IgD-negative memory B cell (primary cell): ENCODE data around the gene RNU2-1. TPM values are rescaled to one million over a fixed set of nuclear protein-coding genes. Genes with fewer than 3 reads are reported as not detected.
"Not testable (repeated sequence)": the region's sequence is repeated elsewhere in the genome, so short reads cannot be mapped to it uniquely, and the experiment has no call there.

Experiments used
- H3K27ac Mint-ChIP-seq, 3 donors: one replicate each; pipeline ENCODE4 v1.8.0; 2020 to 2022; ENCODE audit warnings: mild to moderate bottlenecking in 3 of 3, mixed read lengths in 3 of 3, moderate library complexity in 1 of 3
- H3K27me3 Mint-ChIP-seq: one replicate; pipeline ENCODE4 v1.8.0; 2021; ENCODE audit warnings: mixed read lengths
- H3K36me3 Mint-ChIP-seq: one replicate; pipeline ENCODE4 v1.8.0; 2020; ENCODE audit warnings: mild to moderate bottlenecking, mixed read lengths
- H3K4me1 Mint-ChIP-seq, 3 donors: one replicate each; pipeline ENCODE4 v1.8.0; 2020 to 2022; ENCODE audit warnings: mixed read lengths in 3 of 3, mild to moderate bottlenecking in 1 of 3
- H3K4me3 Mint-ChIP-seq, 4 donors: one replicate each; pipeline ENCODE4 v1.8.0; 2020 to 2022; ENCODE audit warnings: mild to moderate bottlenecking in 4 of 4, mixed read lengths in 4 of 4, moderate library complexity in 3 of 4
- H3K9me3 Mint-ChIP-seq, 3 donors: one replicate each; pipeline ENCODE4 v1.8.0; 2020 to 2021; ENCODE audit warnings: mixed read lengths in 3 of 3, mild to moderate bottlenecking in 1 of 3
- polyA plus RNA-seq: library from polyadenylated mRNA; unstranded; fragments of 300-500 nt; fragmentation: Illumina TruSeq; gene quantifications from one replicate; pipeline ENCODE4 v1.2.3, GENCODE V29; 2021

The RNU2-1 gene
- polyA plus RNA-seq, 1 donor from 2014 or later = not detected

GRCh38 chr17:43220511-43221125 is 13.2 kb downstream of the RNU2-1 start:
- peaks cover 4% of the 10 kb centered on the region for H3K36me3 Mint-ChIP-seq
- no peak overlapping the region for H3K27ac Mint-ChIP-seq
- H3K9me3 Mint-ChIP-seq = no peaks in the 10 kb centered on the region
- H3K4me3 Mint-ChIP-seq = no peak overlapping the region
- H3K27me3 Mint-ChIP-seq = no peaks in the 10 kb centered on the region
- H3K4me1 Mint-ChIP-seq = peaks cover 1 to 6% (median 3%) of the 10 kb centered on the region in 3 donors

GRCh38 chr17:43219746-43220380 is 13.9 kb downstream of the RNU2-1 start:
- Mint-ChIP-seq H3K27me3 (no peaks in the 10 kb centered on the region), H3K4me3 (no peak overlapping the region), H3K36me3 (peaks cover 4% of the 10 kb centered on the region), H3K4me1 (peaks cover 1 to 8% (median 6%) of the 10 kb centered on the region in 3 donors), H3K9me3 (no peaks in the 10 kb centered on the region), H3K27ac (peak overlapping the region in 1 of 3 donors; percentile 92)

DNA sequence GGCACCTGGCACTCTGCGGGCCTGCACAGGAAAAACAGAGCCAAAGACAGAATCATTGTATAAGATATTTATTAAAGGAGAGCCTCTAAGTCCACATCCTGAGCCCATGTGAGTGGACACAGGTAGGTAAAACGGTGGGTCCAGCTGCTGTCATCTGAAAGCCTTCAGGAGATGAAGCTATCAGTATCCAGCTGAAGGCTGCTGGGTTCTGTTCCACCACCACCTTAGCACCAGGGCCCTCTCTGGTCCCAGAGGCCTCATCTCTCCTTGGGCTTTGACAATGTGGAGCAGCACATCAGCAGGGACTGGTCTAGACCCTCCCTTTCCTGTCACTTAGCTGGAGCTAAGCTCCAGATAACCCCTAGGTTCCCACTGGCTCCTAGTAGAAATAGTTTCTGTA is 14.8 kb downstream of the RNU2-1 start:
- H3K27ac Mint-ChIP-seq = no peak overlapping the region
- peaks cover 4% of the 10 kb centered on the region for H3K36me3 Mint-ChIP-seq
- no peak overlapping the region for H3K4me3 Mint-ChIP-seq
- peaks cover 1 to 8% (median 6%) of the 10 kb centered on the region in 3 donors for H3K4me1 Mint-ChIP-seq
- no peaks in the 10 kb centered on the region for H3K9me3 Mint-ChIP-seq
- H3K27me3 Mint-ChIP-seq = no peaks in the 10 kb centered on the region

- peaks cover 4% of the 10 kb centered on the region for H3K36me3 Mint-ChIP-seq
- H3K27me3 Mint-ChIP-seq = no peaks in the 10 kb centered on the region
- H3K27ac Mint-ChIP-seq = peak overlapping the region in 1 of 3 donors; percentile 23
- H3K9me3 Mint-ChIP-seq = no peaks in the 10 kb centered on the region
- H3K4me3 Mint-ChIP-seq = peak overlapping the region in 1 of 4 donors; percentile 29
- peaks cover 7 to 12% (median 11%) of the 10 kb centered on the region in 3 donors for H3K4me1 Mint-ChIP-seq
Measured at GRCh38 chr17:43217614-43218087, 16.1 kb downstream of the RNU2-1 start.

- H3K36me3 Mint-ChIP-seq = peaks cover 4% of the 10 kb centered on the region
- H3K27ac Mint-ChIP-seq = peak overlapping the region in 1 of 3 donors; percentile 23
- no peaks in the 10 kb centered on the region for H3K27me3 Mint-ChIP-seq
- peaks cover 11 to 19% (median 16%) of the 10 kb centered on the region in 3 donors for H3K4me1 Mint-ChIP-seq
- peak overlapping the region in 1 of 4 donors; percentile 29 for H3K4me3 Mint-ChIP-seq
- H3K9me3 Mint-ChIP-seq = no peaks in the 10 kb centered on the region
Measured at GRCh38 chr17:43216762-43217613, 16.8 kb downstream of the RNU2-1 start.

- H3K27ac Mint-ChIP-seq = no peak overlapping the region
- peaks cover 11 to 21% (median 20%) of the 10 kb centered on the region in 3 donors for H3K4me1 Mint-ChIP-seq
- no peaks in the 10 kb centered on the region for H3K27me3 Mint-ChIP-seq
- H3K4me3 Mint-ChIP-seq = no peak overlapping the region
- H3K9me3 Mint-ChIP-seq = no peaks in the 10 kb centered on the region
- H3K36me3 Mint-ChIP-seq = peaks cover 4% of the 10 kb centered on the region
Measured at GRCh38 chr17:43216369-43216761, 17.4 kb downstream of the RNU2-1 start.

DNA sequence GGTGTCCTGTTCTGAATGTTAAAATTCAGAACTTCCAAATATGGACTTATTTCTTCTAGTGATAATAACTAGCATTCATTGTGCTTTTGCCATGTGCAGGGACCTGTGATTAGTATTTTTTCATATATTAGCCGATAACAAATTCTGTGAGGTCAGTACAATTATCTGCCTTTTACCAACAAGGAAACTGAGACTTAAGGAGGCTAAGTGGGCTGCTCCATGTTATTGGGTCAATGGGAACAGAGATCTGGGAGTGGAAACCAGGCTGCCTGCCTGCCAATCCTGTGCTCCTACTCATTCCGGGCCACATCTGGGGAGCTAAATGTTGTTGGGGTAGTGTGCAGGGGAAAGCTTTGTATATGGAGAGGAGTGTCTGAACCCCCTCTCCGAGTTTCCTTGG is 18.4 kb downstream of the RNU2-1 start:
- Mint-ChIP-seq H3K4me3 (no peak overlapping the region), H3K27me3 (no peaks in the 10 kb centered on the region), H3K4me1 (peaks cover 18 to 27% (median 20%) of the 10 kb centered on the region in 3 donors), H3K36me3 (peaks cover 4% of the 10 kb centered on the region), H3K9me3 (no peaks in the 10 kb centered on the region), H3K27ac (peak overlapping the region in 1 of 3 donors; percentile 47)

DNA sequence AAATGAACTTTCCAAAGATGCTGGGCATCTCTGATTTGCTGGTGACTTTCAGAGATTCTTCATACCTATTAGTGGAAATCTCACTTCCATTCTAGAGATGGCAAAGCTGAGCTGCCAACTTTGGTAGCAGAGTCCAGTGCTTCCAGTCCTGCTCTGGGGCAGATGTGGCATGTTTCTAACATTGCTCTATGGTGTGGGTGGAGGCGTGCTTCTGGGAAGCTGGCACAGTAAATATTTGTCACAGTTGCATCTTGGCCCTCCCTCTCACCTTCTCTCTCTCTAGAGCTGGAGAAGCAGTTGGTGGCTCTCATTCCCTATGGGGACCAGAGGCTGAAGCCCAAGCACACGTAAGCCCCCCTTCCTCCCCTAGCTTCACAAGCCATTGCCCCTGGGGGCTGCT is 20.2 kb downstream of the RNU2-1 start:
- H3K27ac Mint-ChIP-seq = peak overlapping the region in 1 of 3 donors; percentile 92

GRCh38 chr17:43212641-43213490 is 20.9 kb downstream of the RNU2-1 start:
- Mint-ChIP-seq H3K27me3 (no peaks in the 10 kb centered on the region), H3K36me3 (peaks cover 7% of the 10 kb centered on the region), H3K27ac (peak overlapping the region; percentile 89 to 97 (median 92)), H3K4me3 (peak overlapping the region; percentile 93 to 99 (median 98)), H3K9me3 (no peaks in the 10 kb centered on the region), H3K4me1 (peaks cover 20 to 25% (median 25%) of the 10 kb centered on the region in 3 donors)

More for the DNA sequence above, 20.2 kb downstream of the RNU2-1 start:
- no peaks in the 10 kb centered on the region for H3K27me3 Mint-ChIP-seq
- peaks cover 20 to 25% (median 20%) of the 10 kb centered on the region in 3 donors for H3K4me1 Mint-ChIP-seq
- H3K4me3 Mint-ChIP-seq = peak overlapping the region; percentile 12 to 98 (median 76)
- peaks cover 7% of the 10 kb centered on the region for H3K36me3 Mint-ChIP-seq
- no peaks in the 10 kb centered on the region for H3K9me3 Mint-ChIP-seq

- H3K4me3 Mint-ChIP-seq = peak within 1 kb of the TSS; percentile 93 to 99 (median 98)
- no peaks in the 10 kb centered on the region for H3K9me3 Mint-ChIP-seq
Measured at GRCh38 chr17:43211480-43212402, 22.0 kb downstream of the RNU2-1 start, which contains the start of gene TMEM106A. TMEM106A (plus strand) TSS chr17:43211875; CDS start chr17:43213042, 1,167 bp downstream.

GRCh38 chr17:43211123-43211479 is 22.7 kb downstream of the RNU2-1 start:
- no peaks in the 10 kb centered on the region for H3K27me3 Mint-ChIP-seq
- no peaks in the 10 kb centered on the region for H3K9me3 Mint-ChIP-seq
- peaks cover 4% of the 10 kb centered on the region for H3K36me3 Mint-ChIP-seq
- H3K27ac Mint-ChIP-seq = peak overlapping the region; percentile 89 to 97 (median 92)
- H3K4me1 Mint-ChIP-seq = peaks cover 20 to 25% (median 25%) of the 10 kb centered on the region in 3 donors
- H3K4me3 Mint-ChIP-seq = peak overlapping the region; percentile 93 to 99 (median 98)

More at GRCh38 chr17:43211480-43212402, 22.0 kb downstream of the RNU2-1 start, which contains the start of gene TMEM106A:
- Mint-ChIP-seq H3K27me3 (no peaks in the 10 kb centered on the region), H3K4me1 (peaks cover 20 to 25% (median 25%) of the 10 kb centered on the region in 3 donors), H3K27ac (peak within 1 kb of the TSS; percentile 89 to 97 (median 92)), H3K36me3 (peaks cover 6% of the 10 kb centered on the region)

GRCh38 chr17:43210576-43210975 is 23.2 kb downstream of the RNU2-1 start:
- Mint-ChIP-seq H3K4me1 (peaks cover 16 to 25% (median 23%) of the 10 kb centered on the region in 3 donors), H3K4me3 (peak overlapping the region; percentile 93 to 99 (median 98)), H3K27ac (peak overlapping the region; percentile 89 to 97 (median 92)), H3K27me3 (no peaks in the 10 kb centered on the region), H3K36me3 (peaks cover 4% of the 10 kb centered on the region), H3K9me3 (no peaks in the 10 kb centered on the region)

- not testable (repeated sequence) for H3K27ac Mint-ChIP-seq, H3K4me1 Mint-ChIP-seq, H3K9me3 Mint-ChIP-seq, H3K4me3 Mint-ChIP-seq, H3K27me3 Mint-ChIP-seq, H3K36me3 Mint-ChIP-seq
Measured at GRCh38 chr17:43203013-43203412, 30.8 kb downstream of the RNU2-1 start.
